Loucy (cell line): ENCODE measurements around the gene PREX1.

Experiments
- CTCF ChIP-seq: fragments of 200-600 bp; sonication (generic); conservative IDR thresholded peaks from 2 replicates; pipeline ENCODE4 v1.5.1; 2014; ENCODE audit warnings: mild to moderate bottlenecking, antibody characterized with exemption, low read length
- EZH2phosphoT487 ChIP-seq: fragments of 200-600 bp; IDR thresholded peaks from 2 replicates; pipeline ENCODE4 v1.6.1; 2018; ENCODE audit warnings: antibody characterized with exemption, mild to moderate bottlenecking, moderate library complexity, borderline replicate concordance

DNA sequence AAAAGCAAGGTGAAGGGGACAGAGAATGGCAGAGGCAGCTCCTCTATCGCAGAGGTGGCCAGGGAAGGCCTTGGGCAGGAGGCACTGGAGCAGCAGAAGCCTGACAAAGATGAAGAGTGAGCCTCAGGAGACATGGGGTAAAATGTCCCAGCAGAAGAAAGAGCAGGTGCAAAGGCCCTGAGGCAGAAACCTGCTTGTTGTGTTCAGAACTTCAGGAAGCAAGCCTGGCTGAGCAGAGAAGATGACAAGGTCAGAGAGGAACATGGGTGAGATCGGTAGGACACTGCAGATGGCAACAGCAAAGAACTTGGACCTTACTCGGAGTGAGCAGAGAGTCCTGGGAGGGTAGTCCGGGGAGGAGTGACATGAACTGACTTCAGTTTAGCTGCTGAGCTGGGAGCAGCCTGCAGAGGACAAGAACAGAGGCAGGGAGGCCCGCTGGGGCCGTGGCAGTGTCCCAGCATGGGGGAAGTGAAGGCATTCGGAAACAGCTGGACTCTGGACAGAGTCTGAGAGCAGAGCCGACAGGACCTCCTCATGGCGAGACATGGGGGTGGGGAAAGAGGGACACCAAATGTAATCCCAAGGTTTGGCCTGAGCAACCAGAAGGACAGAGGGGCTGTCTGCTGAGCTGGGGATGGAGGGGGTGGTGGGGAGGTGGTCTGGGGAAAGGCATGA, 106.3 kb downstream of the PREX1 start:
- TF ChIP-seq CTCF = no peak
- TF ChIP-seq EZH2phosphoT487 = no peak
